Fibroblast of lung (primary cell): Measurements from ENCODE around the gene ZSWIM5. TPM values are rescaled to one million over a fixed set of nuclear protein-coding genes. Genes with fewer than 3 reads are reported as not detected.

ENCODE experiments used
- DNase-seq, 2 donors: peaks; one replicate each; pipeline versions ENCODE4 v3.0.0 to v3.0.0-alpha.2; 2010; ENCODE audit warnings: low read depth in 2 of 2
- H2AFZ ChIP-seq: 2 replicates; pipeline ENCODE4 v1.5.1; 2012; ENCODE audit warnings: low read length, control low read depth, inconsistent platforms
- H3K27ac ChIP-seq: 2 replicates; pipeline ENCODE4 v1.5.1; 2011; ENCODE audit warnings: low read length, control low read depth; ENCODE audit not compliant: insufficient read depth
- H3K27me3 ChIP-seq: 2 replicates; pipeline ENCODE4 v1.5.1; 2011; ENCODE audit warnings: mild to moderate bottlenecking, low read length; ENCODE audit not compliant: control insufficient read depth, insufficient read depth
- H3K36me3 ChIP-seq: 2 replicates; pipeline ENCODE4 v1.5.1; 2011; ENCODE audit warnings: low read length; ENCODE audit not compliant: control insufficient read depth, insufficient read depth
- H3K4me1 ChIP-seq: 2 replicates; pipeline ENCODE4 v1.5.1; 2011; ENCODE audit warnings: low read length; ENCODE audit not compliant: control insufficient read depth, insufficient read depth; ENCODE audit errors: extremely low read depth
- H3K4me2 ChIP-seq: 2 replicates; pipeline ENCODE4 v1.5.1; 2011; ENCODE audit warnings: low read length, control low read depth; ENCODE audit not compliant: insufficient read depth; ENCODE audit errors: extremely low read depth
- H3K4me3 ChIP-seq, 4 experiments: fragments of 200-600 bp in 1 of 4; sonication (generic) in 1 of 4; replicated peaks in 1 of 4; 2 replicates each; pipeline ENCODE4 v1.5.1; 2011 to 2016; ENCODE audit warnings: low read length in 4 of 4, low read depth in 3 of 4, mild to moderate bottlenecking in 3 of 4, control low read depth in 2 of 4, inconsistent platforms in 1 of 4, mixed read lengths in 1 of 4; ENCODE audit not compliant: insufficient read depth in 1 of 4; ENCODE audit errors: control extremely low read depth in 1 of 4
- H3K79me2 ChIP-seq: 2 replicates; pipeline ENCODE4 v1.5.1; 2012; ENCODE audit warnings: mild to moderate bottlenecking, low read length, inconsistent platforms; ENCODE audit not compliant: control insufficient read depth, insufficient read depth
- H3K9ac ChIP-seq: 2 replicates; pipeline ENCODE4 v1.5.1; 2011; ENCODE audit warnings: mild to moderate bottlenecking, low read length, control low read depth; ENCODE audit not compliant: insufficient read depth
- H3K9me3 ChIP-seq: 2 replicates; pipeline ENCODE4 v1.5.1; 2012; ENCODE audit warnings: low read depth, low read length; ENCODE audit not compliant: control insufficient read depth, insufficient read depth
- H4K20me1 ChIP-seq: 2 replicates; pipeline ENCODE4 v1.5.1; 2011; ENCODE audit warnings: low read length; ENCODE audit not compliant: control insufficient read depth, insufficient read depth; ENCODE audit errors: extremely low read depth
- CTCF ChIP-seq, 2 donors: IDR thresholded peaks in 1 of 2; conservative IDR thresholded peaks in 1 of 2; 1 replicate in 1 of 2; 2 replicates in 1 of 2; pipeline ENCODE4 v1.5.1; 2011 to 2012; ENCODE audit warnings: low read length in 2 of 2, control low read depth in 1 of 2, inconsistent platforms in 1 of 2, low read depth in 1 of 2, mild to moderate bottlenecking in 1 of 2
- EZH2 ChIP-seq: IDR thresholded peaks from 2 replicates; pipeline ENCODE4 v1.5.1; 2012; ENCODE audit warnings: low read length, control low read depth, mild to moderate bottlenecking; ENCODE audit errors: missing control alignments
- polyA plus RNA-seq, 2 donors: library from polyadenylated mRNA; depleted of rRNA in 1 of 2; stranded (reverse) in 1 of 2; unstranded in 1 of 2; fragments of >200 nt; gene quantifications; 2 replicates each; pipeline ENCODE4 v1.2.1, GENCODE V29; 2011 to 2012; ENCODE audit warnings: missing spikeins in 1 of 2
- total RNA-seq: library from RNA; depleted of rRNA; stranded (reverse); fragments of >200 nt; gene quantifications from 2 replicates; pipeline ENCODE4 v1.2.1, GENCODE V29; 2014

ZSWIM5 gene
- total and polyA plus RNA-seq, 2 donors (not counting 1 experiment from before 2014, with no cell fraction given) = 0.73 to 0.99 TPM

- no peaks in the 10 kb centered on the region for H3K27me3 ChIP-seq
- H3K36me3 ChIP-seq = peaks cover 2% of the 10 kb centered on the region
- no peaks in the 10 kb centered on the region for H4K20me1 ChIP-seq
- DNase-seq = no peak
- H3K79me2 ChIP-seq = peaks cover 14% of the 10 kb centered on the region
- no peak overlapping the region for H2AFZ ChIP-seq
- no peak overlapping the region for H3K9ac ChIP-seq
- H3K4me1 ChIP-seq = peaks cover 3% of the 10 kb centered on the region
- no peaks in the 10 kb centered on the region for H3K9me3 ChIP-seq
- no peak overlapping the region for H3K27ac ChIP-seq
- H3K4me2 ChIP-seq = no peak overlapping the region
- H3K4me3 ChIP-seq = no peak overlapping the region
- TF ChIP-seq EZH2 (no peak), CTCF (conservative IDR thresholded peaks at IDR 0.05 in 1 of 2, IDR thresholded peaks at IDR 0.05 in 1 of 2; ENCODE audit: low read depth in 1 of 2, low read length in 2 of 2) (no peak)
Observed at GRCh38 chr1:45016767-45017166, 189.6 kb downstream of the ZSWIM5 start.

- no peak overlapping the region for H3K27ac ChIP-seq
- no peaks in the 10 kb centered on the region for H3K27me3 ChIP-seq
- H3K9me3 ChIP-seq = no peaks in the 10 kb centered on the region
- H3K4me2 ChIP-seq = no peak overlapping the region
- TF ChIP-seq CTCF (conservative IDR thresholded peaks at IDR 0.05 in 1 of 2, IDR thresholded peaks at IDR 0.05 in 1 of 2; ENCODE audit: low read depth in 1 of 2, low read length in 2 of 2) (no peak), EZH2 (no peak)
- peaks cover 2% of the 10 kb centered on the region for H3K36me3 ChIP-seq
- no peak overlapping the region for H3K4me3 ChIP-seq
- H3K4me1 ChIP-seq = peaks cover 8% of the 10 kb centered on the region
- peaks cover 14% of the 10 kb centered on the region for H3K79me2 ChIP-seq
- no peaks in the 10 kb centered on the region for H4K20me1 ChIP-seq
- no peak overlapping the region for H2AFZ ChIP-seq
- H3K9ac ChIP-seq = no peak overlapping the region
- no peak for DNase-seq
Observed at GRCh38 chr1:45016090-45016697, 190.2 kb downstream of the ZSWIM5 start.

GRCh38 chr1:45015683-45016082 is 190.7 kb downstream of the ZSWIM5 start:
- H4K20me1 ChIP-seq = no peaks in the 10 kb centered on the region
- no peak for DNase-seq
- H3K27ac ChIP-seq = no peak overlapping the region
- peaks cover 8% of the 10 kb centered on the region for H3K4me1 ChIP-seq
- no peak overlapping the region for H3K9ac ChIP-seq
- H3K27me3 ChIP-seq = no peaks in the 10 kb centered on the region
- no peak overlapping the region for H3K4me3 ChIP-seq
- no peak overlapping the region for H3K4me2 ChIP-seq
- H2AFZ ChIP-seq = no peak overlapping the region
- TF ChIP-seq CTCF (conservative IDR thresholded peaks at IDR 0.05 in 1 of 2, IDR thresholded peaks at IDR 0.05 in 1 of 2; ENCODE audit: low read depth in 1 of 2, low read length in 2 of 2) (no peak), EZH2 (no peak)
- H3K9me3 ChIP-seq = no peaks in the 10 kb centered on the region
- peaks cover 2% of the 10 kb centered on the region for H3K36me3 ChIP-seq
- H3K79me2 ChIP-seq = peaks cover 19% of the 10 kb centered on the region
